ENCODE results near the gene MED29.

- TF ChIP-seq CTCF (IDR thresholded peaks at IDR 0.05 in 2 of 3, conservative IDR thresholded peaks at IDR 0.05 in 1 of 3; ENCODE audit: borderline replicate concordance in 1 of 3, insufficient read depth in 1 of 3, low read depth in 2 of 3, low read length in 2 of 3): peak in 2 of 3 experiments; percentile 91 to 98; a peak in 4 of 6 replicates
- TF ChIP-seq POLR2AphosphoS5 (IDR thresholded peaks at IDR 0.05; ENCODE audit: low read depth, low read length): peak; percentile 72
- no peak for TF ChIP-seq EZH2phosphoT487 (IDR thresholded peaks at IDR 0.05; ENCODE audit: borderline replicate concordance)
- no peak for TF ChIP-seq ZBTB33 (IDR thresholded peaks at IDR 0.05; ENCODE audit: extremely low read depth, insufficient replicate concordance, low read length)
- TF ChIP-seq YY1 (IDR thresholded peaks at IDR 0.05; ENCODE audit: extremely low read depth, insufficient replicate concordance, low read depth, low read length): no peak
- TF ChIP-seq CEBPB (IDR thresholded peaks at IDR 0.05; ENCODE audit: low read depth): no peak
- no peak for TF ChIP-seq TCF7L2 (IDR thresholded peaks at IDR 0.05; ENCODE audit: borderline replicate concordance, extremely low read depth, insufficient read depth, insufficient read length)
- no peak for TF ChIP-seq FOSL1 (IDR thresholded peaks at IDR 0.05; ENCODE audit: low read depth)
- TF ChIP-seq ELF1 (IDR thresholded peaks at IDR 0.05; ENCODE audit: borderline replicate concordance, low read depth): no peak
- no peak for TF ChIP-seq RAD21 (IDR thresholded peaks at IDR 0.05; ENCODE audit: low read depth)
- no peak for TF ChIP-seq ZNF274 (IDR thresholded peaks at IDR 0.05; ENCODE audit: low read depth, low read length)
- TF ChIP-seq REST (IDR thresholded peaks at IDR 0.05; ENCODE audit: low read depth): no peak
Observed at GRCh38 chr19:39397360-39398296, 6.5 kb downstream of the MED29 start.
